Measurements from ENCODE around the gene ADAMTSL1. TPM values are rescaled to one million over a fixed set of nuclear protein-coding genes. Genes with fewer than 3 reads are reported as not detected.

Gene ADAMTSL1
- total RNA-seq, 2 experiments from 2014 or later = not detected

DNA sequence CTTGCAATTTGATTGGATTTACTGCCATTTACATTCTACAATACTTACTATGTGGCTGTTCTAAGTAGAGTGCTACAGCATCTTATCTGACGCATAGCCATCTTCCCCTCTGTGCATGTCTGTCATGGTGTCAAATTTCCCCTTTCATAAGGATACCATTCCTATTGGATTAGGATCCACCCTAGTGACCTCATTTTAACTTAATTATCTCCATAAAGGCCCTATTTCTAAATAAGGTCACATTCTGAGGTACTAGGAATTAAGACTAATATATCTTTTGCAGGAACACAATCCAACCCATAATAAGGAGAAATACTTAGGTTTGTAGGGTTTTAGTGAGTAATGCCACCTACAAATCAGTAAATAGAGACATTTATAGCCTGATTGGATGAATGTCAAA lies 268.0 kb downstream of the ADAMTSL1 start:
- no peaks in the 10 kb centered on the region for H3K4me1 Mint-ChIP-seq
- intact Hi-C loops (cut with DNase I, micrococcal nuclease) = no loop called here
- no peaks in the 10 kb centered on the region for H3K9me3 Mint-ChIP-seq (ENCODE audit: low read depth)
- ChIA-PET CTCF (no interaction called here), POLR2A (no interaction called here)
- no peak overlapping the region for H3K27ac Mint-ChIP-seq
- DNase-seq (no peak), ATAC-seq (no peak)
- H3K4me3 Mint-ChIP-seq = no peak overlapping the region
- no peaks in the 10 kb centered on the region for H3K36me3 Mint-ChIP-seq (ENCODE audit: low read depth)
- H3K27me3 Mint-ChIP-seq = no peaks in the 10 kb centered on the region

DNA sequence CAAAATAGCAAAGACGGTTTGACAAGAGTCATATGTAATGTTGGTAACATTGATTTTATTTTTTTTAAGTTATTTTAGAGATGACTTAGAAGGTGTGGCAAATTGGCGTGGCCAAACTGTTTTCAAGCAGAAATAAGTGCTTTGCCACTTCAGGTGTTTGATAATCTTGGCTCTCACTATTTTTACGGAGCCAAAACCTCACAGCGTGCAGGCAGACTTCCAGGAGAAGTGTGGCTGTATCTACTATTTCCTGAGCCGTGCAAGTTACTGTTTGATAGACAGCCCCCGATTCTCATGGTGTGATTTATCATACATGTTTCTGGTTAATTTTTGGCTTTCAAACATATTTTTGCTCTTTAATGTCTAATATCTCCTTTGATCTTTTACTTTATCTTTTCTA lies 269.5 kb downstream of the ADAMTSL1 start:
- ChIA-PET POLR2A (no interaction called here), CTCF (no interaction called here)
- H3K27me3 Mint-ChIP-seq = no peaks in the 10 kb centered on the region
- DNase-seq = no peak
- H3K36me3 Mint-ChIP-seq (ENCODE audit: low read depth) = no peaks in the 10 kb centered on the region
- H3K4me3 Mint-ChIP-seq = no peak overlapping the region
- H3K9me3 Mint-ChIP-seq (ENCODE audit: low read depth) = no peaks in the 10 kb centered on the region
- H3K4me1 Mint-ChIP-seq = no peaks in the 10 kb centered on the region
- intact Hi-C loops (cut with DNase I, micrococcal nuclease) = no loop called here
- no peak overlapping the region for H3K27ac Mint-ChIP-seq
- no peak for ATAC-seq

DNA sequence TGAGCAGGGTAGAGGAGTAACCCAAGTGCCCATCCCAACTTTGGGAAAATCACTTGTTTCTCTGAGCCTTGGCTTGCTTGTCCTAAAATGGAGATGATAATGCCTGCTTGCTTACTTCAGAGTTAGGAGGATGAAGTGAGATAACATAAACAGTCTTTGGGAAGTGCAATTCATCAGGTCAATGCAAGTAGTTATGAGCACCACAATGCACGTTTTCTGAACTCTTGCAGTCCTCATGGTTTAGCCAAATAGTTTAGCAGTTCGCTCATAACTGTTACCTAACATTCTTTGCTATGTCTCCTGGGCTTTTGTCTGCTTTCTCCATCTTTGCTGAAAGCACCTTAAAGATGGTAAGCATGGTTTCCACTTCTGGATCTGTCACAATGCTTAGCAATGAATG lies 270.0 kb downstream of the ADAMTSL1 start:
- POLR2A ChIA-PET = no interaction called here
- intact Hi-C loops (cut with DNase I, micrococcal nuclease) = no loop called here

DNA sequence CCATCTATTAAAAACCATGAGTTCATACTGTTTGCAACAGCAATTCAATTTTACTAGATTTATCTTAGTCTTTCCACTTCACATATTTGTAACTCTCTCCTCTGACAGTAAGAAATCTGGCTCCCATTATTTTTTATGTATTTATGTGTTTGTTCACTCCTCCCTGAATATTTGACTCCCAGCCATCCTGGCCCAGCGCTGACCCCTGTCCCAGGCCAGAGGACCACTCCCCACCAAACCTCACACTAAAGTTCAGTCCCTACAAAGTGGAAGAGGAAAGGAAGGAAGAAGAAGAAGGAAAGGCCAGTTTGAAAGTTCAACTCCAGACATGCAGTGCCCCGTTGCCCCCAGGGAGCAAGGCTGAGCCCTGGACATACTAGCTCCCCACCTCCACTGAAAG lies 271.8 kb downstream of the ADAMTSL1 start:
- no peak overlapping the region for H3K27ac Mint-ChIP-seq
- ATAC-seq (no peak), DNase-seq (no peak)
- no peaks in the 10 kb centered on the region for H3K27me3 Mint-ChIP-seq
- no peak overlapping the region for H3K4me3 Mint-ChIP-seq
- intact Hi-C loops (cut with DNase I, micrococcal nuclease) = loop anchor here in 1 of 2 experiments (5.0 kb wide), 1 partner anchor 48 kb away; no protein-coding TSS in a partner anchor
- H3K36me3 Mint-ChIP-seq (ENCODE audit: low read depth) = no peaks in the 10 kb centered on the region
- no peaks in the 10 kb centered on the region for H3K4me1 Mint-ChIP-seq
- ChIA-PET CTCF (no interaction called here), POLR2A (no interaction called here)
- H3K9me3 Mint-ChIP-seq (ENCODE audit: low read depth) = no peaks in the 10 kb centered on the region

More for the DNA sequence above, 270.0 kb downstream of the ADAMTSL1 start:
- H3K27ac Mint-ChIP-seq = no peak overlapping the region
- CTCF ChIA-PET = no interaction called here
- no peaks in the 10 kb centered on the region for H3K36me3 Mint-ChIP-seq (ENCODE audit: low read depth)
- no peaks in the 10 kb centered on the region for H3K27me3 Mint-ChIP-seq
- ATAC-seq (no peak), DNase-seq (no peak)
- H3K4me1 Mint-ChIP-seq = no peaks in the 10 kb centered on the region
- H3K4me3 Mint-ChIP-seq = no peak overlapping the region
- no peaks in the 10 kb centered on the region for H3K9me3 Mint-ChIP-seq (ENCODE audit: low read depth)

DNA sequence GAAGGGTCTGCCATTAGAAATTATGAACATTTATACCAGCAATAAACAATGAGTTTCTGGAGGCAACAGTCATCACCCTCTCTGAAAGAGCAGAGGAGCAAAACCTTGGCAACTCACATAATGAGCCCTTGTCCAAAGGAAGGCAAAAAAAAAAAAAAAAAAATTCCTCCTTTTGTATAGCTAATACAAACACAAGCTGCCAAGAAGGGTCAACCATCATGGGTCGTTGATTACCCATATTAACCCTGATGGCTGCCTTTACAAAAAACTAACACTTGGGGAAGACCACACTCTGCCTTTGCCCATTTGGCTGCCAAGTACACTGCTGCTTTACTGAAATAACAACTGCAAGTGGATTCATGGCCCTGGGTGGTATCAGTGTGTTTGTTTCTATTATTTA lies 272.7 kb downstream of the ADAMTSL1 start:
- no peak overlapping the region for H3K4me3 Mint-ChIP-seq
- DNase-seq (no peak), ATAC-seq (no peak)
- intact Hi-C loops (cut with DNase I, micrococcal nuclease) = loop anchor here in 1 of 2 experiments (5.0 kb wide), 1 partner anchor 49 kb away; no protein-coding TSS in a partner anchor
- no peak overlapping the region for H3K27ac Mint-ChIP-seq
- ChIA-PET CTCF (no interaction called here), POLR2A (no interaction called here)
- H3K9me3 Mint-ChIP-seq (ENCODE audit: low read depth) = no peaks in the 10 kb centered on the region
- no peaks in the 10 kb centered on the region for H3K27me3 Mint-ChIP-seq
- H3K36me3 Mint-ChIP-seq (ENCODE audit: low read depth) = no peaks in the 10 kb centered on the region
- H3K4me1 Mint-ChIP-seq = no peaks in the 10 kb centered on the region

DNA sequence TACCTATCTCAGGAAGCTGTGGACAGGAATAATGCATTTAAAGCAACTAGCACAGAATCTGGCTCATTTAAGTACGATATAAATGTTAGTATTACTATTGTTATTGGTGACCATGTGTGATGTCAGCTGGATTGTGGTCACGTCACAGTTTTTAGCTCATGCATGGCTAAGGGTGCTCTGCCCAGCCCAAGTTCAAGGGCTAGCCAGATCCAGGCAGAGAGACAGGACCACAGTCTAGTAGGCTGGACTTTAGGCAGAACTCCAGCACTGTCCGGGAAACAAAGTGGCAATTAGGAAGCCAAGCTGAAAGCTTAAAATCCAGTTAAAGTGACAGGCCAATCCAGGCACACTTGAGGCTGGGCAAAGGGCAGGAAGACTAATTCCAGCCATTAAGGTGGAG lies 273.6 kb downstream of the ADAMTSL1 start:
- ChIA-PET CTCF (no interaction called here), POLR2A (no interaction called here)
- Mint-ChIP-seq H3K4me1 (no peaks in the 10 kb centered on the region), H3K36me3 (ENCODE audit: low read depth) (no peaks in the 10 kb centered on the region), H3K9me3 (ENCODE audit: low read depth) (no peaks in the 10 kb centered on the region), H3K27me3 (no peaks in the 10 kb centered on the region), H3K4me3 (no peak overlapping the region), H3K27ac (no peak overlapping the region)
- intact Hi-C loops (cut with DNase I, micrococcal nuclease) = loop anchor here in 1 of 2 experiments (5.0 kb wide), 1 partner anchor 50 kb away; no protein-coding TSS in a partner anchor
- DNase-seq (no peak), ATAC-seq (no peak)

DNA sequence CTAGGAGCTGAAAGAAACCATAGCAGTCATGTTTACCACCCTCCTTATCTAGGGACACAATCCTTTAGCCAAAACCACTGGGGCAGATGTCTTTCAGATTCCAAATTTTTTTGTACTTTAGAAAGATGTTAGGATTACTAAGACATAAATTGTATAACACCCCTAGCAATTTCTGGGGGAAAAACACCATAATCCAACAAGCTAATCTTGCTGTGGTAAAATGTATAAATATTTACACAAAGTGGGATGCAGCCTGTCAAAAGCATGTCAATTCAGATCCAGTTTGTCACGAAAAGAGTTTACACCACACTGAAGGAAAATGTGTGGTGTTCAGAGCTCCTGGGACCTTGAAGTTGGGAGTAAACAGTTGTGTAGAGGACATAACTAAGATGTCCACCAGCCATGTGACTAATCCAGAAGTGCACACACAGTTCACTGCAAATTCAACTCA lies 274.3 kb downstream of the ADAMTSL1 start:
- Mint-ChIP-seq H3K36me3 (ENCODE audit: low read depth) (no peaks in the 10 kb centered on the region), H3K27ac (no peak overlapping the region), H3K27me3 (no peaks in the 10 kb centered on the region), H3K4me1 (no peaks in the 10 kb centered on the region), H3K9me3 (ENCODE audit: low read depth) (no peaks in the 10 kb centered on the region), H3K4me3 (no peak overlapping the region)
- ChIA-PET CTCF (no interaction called here), POLR2A (no interaction called here)
- ATAC-seq = no peak
- intact Hi-C loops (cut with DNase I, micrococcal nuclease) = loop anchor here in 1 of 2 experiments (5.0 kb wide), 1 partner anchor 51 kb away; no protein-coding TSS in a partner anchor
- DNase-seq = no peak

DNA sequence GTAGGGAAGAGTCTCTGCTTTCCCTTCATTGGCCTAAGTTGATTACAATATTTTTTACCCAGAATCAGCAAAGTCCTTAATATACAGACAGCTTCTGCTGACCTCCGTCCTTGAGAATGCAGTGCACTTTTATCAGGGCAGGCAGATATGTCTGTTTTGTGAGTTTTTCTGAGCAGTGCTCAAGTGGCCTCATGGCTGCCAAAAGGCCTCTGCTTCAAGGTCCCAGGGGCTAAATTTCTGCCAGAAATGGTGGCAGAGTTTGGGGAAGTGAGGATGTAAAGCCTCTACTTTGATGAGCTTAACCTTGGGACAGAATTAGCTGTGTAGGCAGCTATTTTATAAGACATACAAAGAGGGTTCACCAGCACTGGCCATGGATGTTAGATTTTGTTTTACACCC lies 275.8 kb downstream of the ADAMTSL1 start:
- ATAC-seq = no peak
- no peak for DNase-seq
- Mint-ChIP-seq H3K4me1 (no peaks in the 10 kb centered on the region), H3K9me3 (ENCODE audit: low read depth) (no peaks in the 10 kb centered on the region), H3K27ac (no peak overlapping the region), H3K36me3 (ENCODE audit: low read depth) (no peaks in the 10 kb centered on the region), H3K27me3 (no peaks in the 10 kb centered on the region), H3K4me3 (no peak overlapping the region)
- ChIA-PET POLR2A (no interaction called here), CTCF (no interaction called here)
- intact Hi-C loops (cut with DNase I, micrococcal nuclease) = loop anchor here in 1 of 2 experiments (5.0 kb wide), 1 partner anchor 52 kb away; no protein-coding TSS in a partner anchor

DNA sequence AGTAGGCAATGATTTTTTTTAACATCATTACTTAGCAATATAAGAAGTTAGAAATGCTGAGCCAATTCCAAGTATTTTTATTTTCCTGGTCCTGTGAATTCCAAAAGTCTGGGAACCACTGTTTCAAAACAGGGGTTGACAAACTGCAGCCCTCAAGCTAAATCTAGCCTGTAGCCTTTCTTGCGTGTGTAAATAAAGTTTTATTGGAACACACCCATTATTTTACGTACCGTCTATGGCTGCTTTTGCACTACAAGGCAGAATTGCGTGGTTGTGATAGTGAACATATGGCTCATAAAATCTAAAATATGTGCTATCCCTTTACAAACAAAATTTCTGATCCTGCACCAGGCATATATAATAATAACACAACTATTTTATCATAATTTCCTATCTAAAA lies 280.0 kb downstream of the ADAMTSL1 start:
- no peak for DNase-seq
- ATAC-seq = no peak
- Mint-ChIP-seq H3K27me3 (no peaks in the 10 kb centered on the region), H3K27ac (no peak overlapping the region), H3K4me3 (no peak overlapping the region), H3K36me3 (ENCODE audit: low read depth) (no peaks in the 10 kb centered on the region), H3K4me1 (no peaks in the 10 kb centered on the region), H3K9me3 (ENCODE audit: low read depth) (no peaks in the 10 kb centered on the region)
- ChIA-PET POLR2A (no interaction called here), CTCF (interaction anchor here (1.5 kb wide), 1 partner anchor 22 kb away, joined by 4 read pairs; no protein-coding TSS in a partner anchor)
- intact Hi-C loops (cut with DNase I, micrococcal nuclease) = no loop called here

DNA sequence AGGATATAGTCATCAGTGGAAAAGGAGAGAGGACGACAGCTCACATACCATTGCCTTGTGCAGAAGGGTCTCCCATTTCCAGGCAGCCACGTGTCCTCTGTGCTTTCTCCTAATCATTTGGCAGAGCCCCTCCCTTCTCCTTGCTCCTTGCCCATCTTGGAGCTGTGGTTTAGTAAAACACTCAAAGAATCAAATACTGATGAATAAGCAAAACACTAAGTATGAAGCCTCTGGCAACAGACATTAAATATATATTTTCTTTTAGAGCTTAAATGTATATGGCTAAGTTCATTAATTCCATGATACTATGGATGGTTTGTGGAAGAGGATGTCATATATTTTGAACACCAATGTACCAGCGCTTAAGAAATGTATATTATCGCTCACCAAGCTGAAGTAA lies 280.6 kb downstream of the ADAMTSL1 start:
- CTCF ChIA-PET = interaction anchor here (1.5 kb wide), 1 partner anchor 22 kb away, joined by 4 read pairs; no protein-coding TSS in a partner anchor
- H3K27ac Mint-ChIP-seq = no peak overlapping the region

DNA sequence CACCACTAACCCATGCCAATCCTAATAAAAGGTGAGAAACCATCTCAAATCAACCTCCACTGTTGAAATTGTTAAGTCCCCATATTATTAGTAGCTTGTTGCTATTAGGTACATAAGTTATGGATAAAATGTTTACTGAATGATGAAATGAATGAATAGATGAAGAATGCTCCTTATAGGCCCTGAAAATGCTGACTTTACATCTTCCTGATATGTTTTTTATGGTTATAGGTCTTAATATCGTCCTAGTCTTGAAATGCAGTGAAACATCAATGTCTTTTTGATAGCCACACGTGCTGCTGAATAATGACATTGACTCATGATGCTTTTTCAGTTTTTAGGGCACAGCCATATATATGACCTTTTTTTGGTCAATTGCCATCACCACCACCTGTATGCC lies 281.3 kb downstream of the ADAMTSL1 start:
- ChIA-PET CTCF (no interaction called here), POLR2A (no interaction called here)
- intact Hi-C loops (cut with DNase I, micrococcal nuclease) = no loop called here
- Mint-ChIP-seq H3K27me3 (no peaks in the 10 kb centered on the region), H3K4me3 (no peak overlapping the region), H3K4me1 (no peaks in the 10 kb centered on the region), H3K27ac (no peak overlapping the region), H3K36me3 (ENCODE audit: low read depth) (no peaks in the 10 kb centered on the region), H3K9me3 (ENCODE audit: low read depth) (no peaks in the 10 kb centered on the region)
- no peak for ATAC-seq
- no peak for DNase-seq

More for the DNA sequence above, 280.6 kb downstream of the ADAMTSL1 start:
- H3K4me3 Mint-ChIP-seq = no peak overlapping the region
- POLR2A ChIA-PET = no interaction called here
- H3K36me3 Mint-ChIP-seq (ENCODE audit: low read depth) = no peaks in the 10 kb centered on the region
- H3K27me3 Mint-ChIP-seq = no peaks in the 10 kb centered on the region
- H3K9me3 Mint-ChIP-seq (ENCODE audit: low read depth) = no peaks in the 10 kb centered on the region
- intact Hi-C loops (cut with DNase I, micrococcal nuclease) = no loop called here
- no peaks in the 10 kb centered on the region for H3K4me1 Mint-ChIP-seq
- no peak for DNase-seq
- no peak for ATAC-seq

DNA sequence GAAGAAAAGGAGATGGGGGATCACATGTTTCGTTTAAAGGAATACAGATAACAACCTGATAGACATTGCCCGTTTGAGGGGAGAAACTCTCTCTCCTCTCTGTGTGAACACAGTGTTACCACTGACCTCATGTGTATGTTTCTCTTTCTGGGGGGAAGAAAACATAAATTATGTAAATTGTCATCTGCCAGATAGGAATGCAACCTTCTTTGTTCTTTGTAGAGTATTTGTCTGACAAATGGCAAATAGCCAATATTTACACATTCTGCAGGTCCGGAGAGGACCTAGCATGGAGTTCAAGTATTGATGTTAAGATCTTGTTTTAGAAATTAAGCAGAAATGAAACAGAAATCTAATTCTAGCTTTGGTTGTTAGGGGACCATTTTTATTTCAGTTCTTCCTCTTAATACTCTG lies 282.8 kb downstream of the ADAMTSL1 start:
- no peaks in the 10 kb centered on the region for H3K27me3 Mint-ChIP-seq
- intact Hi-C loops (cut with DNase I, micrococcal nuclease) = no loop called here
- POLR2A ChIA-PET = no interaction called here
- CTCF ChIA-PET = interaction anchor here (0.6 kb wide), 1 partner anchor 252 kb away, joined by 3 read pairs; no protein-coding TSS in a partner anchor
- no peaks in the 10 kb centered on the region for H3K4me1 Mint-ChIP-seq
- no peaks in the 10 kb centered on the region for H3K9me3 Mint-ChIP-seq (ENCODE audit: low read depth)
- DNase-seq (no peak), ATAC-seq (no peak)
- H3K4me3 Mint-ChIP-seq = no peak overlapping the region
- no peak overlapping the region for H3K27ac Mint-ChIP-seq
- H3K36me3 Mint-ChIP-seq (ENCODE audit: low read depth) = no peaks in the 10 kb centered on the region

DNA sequence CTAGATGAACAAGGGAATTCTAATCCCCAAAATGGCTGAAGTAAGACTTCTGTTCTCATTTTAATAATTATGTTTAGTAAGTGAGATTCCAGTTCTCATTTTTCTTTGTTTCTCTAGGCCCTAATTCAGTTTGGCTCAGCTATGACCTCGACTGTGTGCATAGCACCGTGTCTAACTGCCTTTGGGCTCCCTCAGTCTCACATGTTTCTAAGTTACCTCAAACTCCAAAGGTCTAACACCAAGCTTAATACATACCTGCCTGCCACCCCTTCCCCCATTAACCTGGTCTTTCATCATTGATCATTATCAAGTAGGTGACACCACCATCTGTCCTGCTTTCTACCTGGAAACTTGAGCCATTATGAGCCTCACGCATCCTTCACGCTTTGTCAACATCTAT lies 285.9 kb downstream of the ADAMTSL1 start:
- Mint-ChIP-seq H3K27ac (no peak overlapping the region), H3K4me3 (no peak overlapping the region), H3K9me3 (ENCODE audit: low read depth) (no peaks in the 10 kb centered on the region), H3K4me1 (no peaks in the 10 kb centered on the region), H3K36me3 (ENCODE audit: low read depth) (no peaks in the 10 kb centered on the region), H3K27me3 (peaks cover 3% of the 10 kb centered on the region)
- DNase-seq (no peak), ATAC-seq (no peak)
- POLR2A ChIA-PET = no interaction called here
- intact Hi-C loops (cut with DNase I, micrococcal nuclease) = no loop called here
- CTCF ChIA-PET = no interaction called here

Measured in activated CD4-positive, alpha-beta T cell treated with anti-CD3 and anti-CD28 coated beads for 36 hours (primary cell).